Spleen (tissue), 11 donors: Measurements from ENCODE around the gene SAMD14. TPM values are rescaled to one million over a fixed set of nuclear protein-coding genes. Genes with fewer than 3 reads are reported as not detected.

Experiments used
- DNase-seq: peaks from one replicate; pipeline ENCODE4 v3.0.0-alpha.2; 2020
- H3K27ac ChIP-seq, 8 donors: fragments of 200-600 bp; sonication (generic) in 7 of 8; 1 replicate in 4 of 8; 2 replicates in 4 of 8; pipeline versions ENCODE4 v1.5.0 to v1.8.0; 2016 to 2021; ENCODE audit warnings: inconsistent platforms in 4 of 8, mild to moderate bottlenecking in 4 of 8, moderate library complexity in 1 of 8
- H3K27me3 ChIP-seq, 7 donors: fragments of 200-600 bp; sonication (generic) in 6 of 7; replicated peaks in 1 of 7; 1 replicate in 4 of 7; 2 replicates in 3 of 7; pipeline versions ENCODE4 v1.5.0 to v1.8.0; 2016 to 2021; ENCODE audit warnings: inconsistent platforms in 3 of 7, mild to moderate bottlenecking in 1 of 7
- H3K36me3 ChIP-seq, 6 donors: fragments of 200-600 bp; sonication (generic) in 5 of 6; 1 replicate in 4 of 6; 2 replicates in 2 of 6; pipeline versions ENCODE4 v1.5.0 to v1.8.0; 2016 to 2021; ENCODE audit warnings: inconsistent platforms in 2 of 6
- H3K4me1 ChIP-seq, 6 donors: fragments of 200-600 bp; sonication (generic) in 5 of 6; 1 replicate in 3 of 6; 2 replicates in 3 of 6; pipeline versions ENCODE4 v1.5.0 to v1.8.0; 2016 to 2021; ENCODE audit warnings: inconsistent platforms in 3 of 6
- H3K4me3 ChIP-seq, 8 donors: fragments of 200-600 bp; sonication (generic) in 7 of 8; 1 replicate in 4 of 8; 2 replicates in 4 of 8; pipeline versions ENCODE4 v1.5.0 to v1.8.0; 2016 to 2021; ENCODE audit warnings: inconsistent platforms in 4 of 8, mild to moderate bottlenecking in 4 of 8, moderate library complexity in 2 of 8
- H3K9me3 ChIP-seq, 8 donors: fragments of 200-600 bp; sonication (generic) in 7 of 8; 1 replicate in 4 of 8; 2 replicates in 4 of 8; pipeline versions ENCODE4 v1.5.0 to v1.8.0; 2016 to 2021; ENCODE audit warnings: inconsistent platforms in 4 of 8
- CTCF ChIP-seq, 11 experiments: fragments of 200-600 bp in 7 of 11; fragments of 450-650 bp in 4 of 11; sonication (generic) in 4 of 11; IDR thresholded peaks in 8 of 11; conservative IDR thresholded peaks in 3 of 11; 1 replicate in 7 of 11; 2 replicates in 4 of 11; pipeline versions ENCODE4 v1.4.0 to v1.8.0; 2016 to 2021; ENCODE audit warnings: antibody characterized with exemption in 11 of 11, inconsistent platforms in 4 of 11, mild to moderate bottlenecking in 1 of 11
- POLR2A ChIP-seq, 3 donors: fragments of 450-650 bp; IDR thresholded peaks; one replicate each; pipeline ENCODE4 v1.5.1; 2017; ENCODE audit warnings: antibody characterized with exemption in 3 of 3, mild to moderate bottlenecking in 1 of 3
- POLR2AphosphoS5 ChIP-seq, 3 donors: sonication (generic); formaldehyde crosslinking; IDR thresholded peaks; one replicate each; pipeline ENCODE4 v1.5.1; 2017; ENCODE audit warnings: antibody characterized with exemption in 3 of 3
- WGBS, 5 donors: extraction: QIAGEN DNeasy Blood & Tissue Kit in 3 of 5; methylation state at CpG; one replicate each; pipeline versions ENCODE4 v1.1.5 to v1.1.7; 2013 to 2018; 5-methylcytosine and 5-hydroxymethylcytosine counted together
- intact Hi-C: fragments of 100-400 bp; cut with DNase I; formaldehyde crosslinking; loops from one replicate; pipeline ENCODE4 v1.15.0; 2023; ENCODE audit warnings: low total_unique reads
- polyA plus RNA-seq, 3 donors: library from polyadenylated mRNA; stranded (reverse); fragments of 200-250 nt; gene quantifications; one replicate each; pipeline ENCODE4 v1.2.1, GENCODE V29; 2013
- total RNA-seq, 7 donors: library from RNA; depleted of rRNA in 3 of 7; stranded (reverse); fragments of >200 nt in 3 of 7; fragmentation: NEBNext Ultra II Directional in 4 of 7; extraction: Animal tissue kit (Norgen Biotek cat#: 25700) in 4 of 7; gene quantifications; one replicate each; pipeline versions ENCODE4 v1.1.0 to v1.2.1, GENCODE V29; 2016 to 2021
- donor health status: healthy with polysubstance abuse.
- donor health status: DM: no; HTN: no; CAD: no; lungs with moderate emphysema.
- donor health status: DM: no; HTN: no; CAD: no.
- donor health status: Bipolar disorder and iron deficiency.
- donor health status: healthy.
- donor health status: DM: no; HTN: no; CAD: no.
- donor health status: DM: yes; HTN: yes; CAD: no.

The SAMD14 gene
- total and polyA plus RNA-seq, 10 donors, result 1.1 to 7.5 (median 2.1) TPM

DNA sequence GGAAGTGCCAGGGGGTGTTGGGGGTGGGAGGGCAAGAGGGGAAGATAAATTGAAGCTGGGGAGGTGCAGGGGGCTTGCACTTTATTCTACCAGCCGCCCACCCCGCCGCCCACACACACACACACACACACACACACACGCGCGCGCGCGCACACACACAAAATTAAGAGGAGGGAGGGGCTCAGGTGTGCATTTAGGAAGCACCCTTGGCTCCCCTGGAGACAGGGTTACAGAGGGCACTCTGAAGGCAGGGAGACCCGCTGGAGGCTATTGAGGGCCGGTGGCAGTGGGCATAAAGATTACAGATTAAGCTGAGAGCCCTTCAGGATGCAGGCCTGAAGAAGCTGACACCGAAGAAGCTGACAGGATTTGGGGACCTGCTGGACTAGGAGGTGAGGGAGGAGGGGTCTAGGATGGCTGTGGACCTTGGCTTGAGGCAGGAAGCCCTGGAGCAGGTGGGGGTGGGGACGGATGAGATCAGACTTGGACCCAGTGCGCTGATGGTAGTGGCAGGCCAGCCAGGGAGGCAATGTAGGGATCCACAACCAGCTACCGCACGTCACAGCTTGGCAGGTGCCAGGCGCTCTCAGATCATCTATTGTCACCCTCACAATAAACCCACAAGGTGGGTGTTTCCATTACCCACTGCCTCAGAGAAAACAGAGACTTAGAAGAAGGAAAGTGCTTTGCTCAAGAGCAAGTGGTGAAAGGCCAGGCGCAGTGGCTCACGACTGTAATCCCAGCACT, 772 bp upstream of the SAMD14 start:
- Histone ChIP-seq H3K27me3 (peaks cover 0 to 41% (median 22%) of the 10 kb centered on the region in 7 donors), H3K4me1 (peaks cover 19 to 71% (median 38%) of the 10 kb centered on the region in 6 donors), H3K36me3 (peaks cover 4 to 37% (median 23%) of the 10 kb centered on the region in 6 donors), H3K4me3 (peak overlapping the region in 4 of 8 donors; percentile 47 to 72 (median 50)), H3K9me3 (no peaks in the 10 kb centered on the region), H3K27ac (no peak overlapping the region)
- DNase-seq, result no peak
- intact Hi-C loops, result no loop called here
- TF ChIP-seq POLR2A (IDR thresholded peaks at IDR 0.05), result no peak
- TF ChIP-seq POLR2AphosphoS5 (IDR thresholded peaks at IDR 0.05), result no peak
- TF ChIP-seq CTCF (IDR thresholded peaks at IDR 0.05 in 8 of 11, conservative IDR thresholded peaks at IDR 0.05 in 3 of 11), result no peak
- WGBS, 5 donors, result 42 to 58% (median 50%) methylated on average over 18 to 19 of the region's 19 CpGs

DNA sequence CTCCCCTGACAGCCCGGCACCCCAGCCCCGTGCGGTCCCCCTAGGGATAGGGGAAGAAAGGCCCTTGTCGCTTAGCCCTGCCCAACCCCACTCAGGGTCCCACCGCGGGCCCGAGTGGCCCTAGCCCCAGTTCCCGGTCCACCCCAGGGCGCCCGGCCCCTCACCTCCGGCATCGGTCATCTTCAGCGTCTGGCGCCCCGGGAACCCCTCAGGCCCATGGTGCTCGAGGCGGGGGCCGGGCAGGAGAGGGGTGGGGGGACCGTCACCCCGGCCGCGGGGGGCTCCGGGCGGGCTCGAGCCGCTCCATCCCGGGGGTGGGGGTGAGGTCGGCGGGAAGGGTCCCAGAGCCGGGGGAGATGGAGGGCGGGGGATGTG, 620 bp downstream of the SAMD14 start:
- intact Hi-C loops, result no loop called here
- Histone ChIP-seq H3K4me3 (peak overlapping the region; percentile 23 to 72 (median 46)), H3K9me3 (no peaks in the 10 kb centered on the region), H3K36me3 (peaks cover 0 to 23% (median 9%) of the 10 kb centered on the region in 6 donors), H3K27me3 (peaks cover 0 to 41% (median 22%) of the 10 kb centered on the region in 7 donors), H3K4me1 (peaks cover 19 to 66% (median 38%) of the 10 kb centered on the region in 6 donors), H3K27ac (peak overlapping the region in 3 of 8 donors; percentile 21 to 53 (median 21))
- WGBS, 5 donors, result 1 to 7% (median 2%) methylated on average over 18 to 31 of the region's 31 CpGs
- no peak for DNase-seq
- TF ChIP-seq CTCF (IDR thresholded peaks at IDR 0.05 in 8 of 11, conservative IDR thresholded peaks at IDR 0.05 in 3 of 11) (no peak), POLR2A (IDR thresholded peaks at IDR 0.05) (no peak), POLR2AphosphoS5 (IDR thresholded peaks at IDR 0.05) (no peak)

- 9 to 12% (median 10%) methylated on average over 31 to 32 of the region's 32 CpGs for WGBS, 5 donors
- Histone ChIP-seq H3K27ac (peak overlapping the region in 3 of 8 donors; percentile 21 to 53 (median 36)), H3K27me3 (peaks cover 0 to 41% (median 22%) of the 10 kb centered on the region in 7 donors), H3K4me1 (peaks cover 19 to 64% (median 41%) of the 10 kb centered on the region in 6 donors), H3K9me3 (no peaks in the 10 kb centered on the region), H3K4me3 (peak overlapping the region in 7 of 8 donors; percentile 37 to 72 (median 47)), H3K36me3 (peaks cover 0 to 16% (median 4%) of the 10 kb centered on the region in 6 donors)
- intact Hi-C loops, result no loop called here
- DNase-seq, result no peak
- TF ChIP-seq CTCF (IDR thresholded peaks at IDR 0.05 in 8 of 11, conservative IDR thresholded peaks at IDR 0.05 in 3 of 11) (no peak), POLR2AphosphoS5 (IDR thresholded peaks at IDR 0.05) (no peak), POLR2A (IDR thresholded peaks at IDR 0.05) (no peak)
Measured at GRCh38 chr17:50128441-50129352, 1.3 kb downstream of the SAMD14 start.
